RWPE2 (cell line): Measurements from ENCODE around the gene RPN2.
"Not testable (repeated sequence)": the region's sequence is repeated elsewhere in the genome, so short reads cannot be mapped to it uniquely, and the experiment has no call there.

Experiments
- ATAC-seq: fragments of 200-7000 bp; cut with Tn5 transposase; 3 replicates; pipeline ENCODE4 v1.9.1; 2021; ENCODE audit warnings: low read depth
- DNase-seq: peaks from one replicate; pipeline ENCODE4 v3.0.0-alpha.2; 2020; ENCODE audit warnings: low spot score
- H3K27ac ChIP-seq: fragments of 450-650 bp; 2 replicates; pipeline ENCODE4 v1.5.1; 2017; ENCODE audit warnings: mild to moderate bottlenecking; ENCODE audit not compliant: poor library complexity, severe bottlenecking
- H3K27me3 ChIP-seq: fragments of 250-450 bp; sonication (Bioruptor Pico); 2 replicates; pipeline ENCODE4 v1.5.1; 2021; ENCODE audit warnings: mild to moderate bottlenecking, moderate library complexity; ENCODE audit not compliant: insufficient read depth, poor library complexity, severe bottlenecking
- H3K36me3 ChIP-seq: fragments of 250-450 bp; sonication (Bioruptor Pico); 2 replicates; pipeline ENCODE4 v1.5.1; 2020; ENCODE audit warnings: low read depth, mild to moderate bottlenecking, moderate library complexity
- H3K4me1 ChIP-seq: fragments of 250-450 bp; sonication (Bioruptor Pico); 2 replicates; pipeline ENCODE4 v1.5.1; 2021; ENCODE audit warnings: mild to moderate bottlenecking, moderate library complexity; ENCODE audit not compliant: insufficient read depth, poor library complexity, severe bottlenecking
- H3K4me3 ChIP-seq: fragments of 250-450 bp; sonication (Bioruptor Pico); 2 replicates; pipeline ENCODE4 v1.5.1; 2021; ENCODE audit warnings: mild to moderate bottlenecking, moderate library complexity; ENCODE audit not compliant: severe bottlenecking
- H3K9me3 ChIP-seq: fragments of 250-450 bp; sonication (Bioruptor Pico); 2 replicates; pipeline ENCODE4 v1.5.1; 2021; ENCODE audit warnings: mild to moderate bottlenecking, moderate library complexity; ENCODE audit not compliant: severe bottlenecking
- TF ChIP-seq, protein P1 (sequence below): fragments of 450-650 bp; IDR thresholded peaks from one replicate; pipeline ENCODE4 v1.5.1; 2017; ENCODE audit warnings: mild to moderate bottlenecking, moderate library complexity; ENCODE audit not compliant: poor library complexity, severe bottlenecking

RPN2 gene

DNA sequence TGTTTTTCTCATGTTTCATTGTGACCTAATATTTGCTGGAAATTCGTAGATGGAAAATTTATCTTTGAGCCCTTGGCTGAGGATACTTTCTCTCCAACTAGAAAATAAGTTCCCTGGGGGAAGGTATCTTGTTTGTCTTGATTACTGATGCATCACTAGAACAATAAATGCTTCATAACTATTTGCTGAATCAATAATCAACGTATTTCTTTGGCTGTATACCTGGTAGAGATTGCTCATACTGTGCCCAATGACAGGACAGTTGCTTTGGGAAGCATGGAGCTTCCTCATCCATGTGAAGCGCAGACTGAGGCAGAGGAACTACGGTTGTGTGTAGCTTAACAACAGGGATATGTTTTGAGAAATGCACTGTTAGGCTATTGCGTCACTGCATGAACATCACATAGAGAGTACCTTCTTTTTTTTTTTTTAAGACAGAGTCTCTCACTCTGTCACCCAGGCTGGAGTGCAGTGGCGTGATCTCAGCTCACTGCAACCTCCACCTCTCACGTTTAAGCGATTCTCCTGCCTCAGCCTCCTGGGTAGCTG, 34.2 kb upstream of the RPN2 start:
- H3K9me3 ChIP-seq: no peaks in the 10 kb centered on the region
- no peak for DNase-seq
- no peak overlapping the region for H3K27ac ChIP-seq
- H3K4me1 ChIP-seq: no peaks in the 10 kb centered on the region
- ATAC-seq: peak; percentile 10; the same call in 1 of the 3 replicates
- H3K27me3 ChIP-seq: no peaks in the 10 kb centered on the region
- TF ChIP-seq, protein P1, sequence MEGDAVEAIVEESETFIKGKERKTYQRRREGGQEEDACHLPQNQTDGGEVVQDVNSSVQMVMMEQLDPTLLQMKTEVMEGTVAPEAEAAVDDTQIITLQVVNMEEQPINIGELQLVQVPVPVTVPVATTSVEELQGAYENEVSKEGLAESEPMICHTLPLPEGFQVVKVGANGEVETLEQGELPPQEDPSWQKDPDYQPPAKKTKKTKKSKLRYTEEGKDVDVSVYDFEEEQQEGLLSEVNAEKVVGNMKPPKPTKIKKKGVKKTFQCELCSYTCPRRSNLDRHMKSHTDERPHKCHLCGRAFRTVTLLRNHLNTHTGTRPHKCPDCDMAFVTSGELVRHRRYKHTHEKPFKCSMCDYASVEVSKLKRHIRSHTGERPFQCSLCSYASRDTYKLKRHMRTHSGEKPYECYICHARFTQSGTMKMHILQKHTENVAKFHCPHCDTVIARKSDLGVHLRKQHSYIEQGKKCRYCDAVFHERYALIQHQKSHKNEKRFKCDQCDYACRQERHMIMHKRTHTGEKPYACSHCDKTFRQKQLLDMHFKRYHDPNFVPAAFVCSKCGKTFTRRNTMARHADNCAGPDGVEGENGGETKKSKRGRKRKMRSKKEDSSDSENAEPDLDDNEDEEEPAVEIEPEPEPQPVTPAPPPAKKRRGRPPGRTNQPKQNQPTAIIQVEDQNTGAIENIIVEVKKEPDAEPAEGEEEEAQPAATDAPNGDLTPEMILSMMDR: no peak
- no peak overlapping the region for H3K4me3 ChIP-seq
- no peaks in the 10 kb centered on the region for H3K36me3 ChIP-seq

DNA sequence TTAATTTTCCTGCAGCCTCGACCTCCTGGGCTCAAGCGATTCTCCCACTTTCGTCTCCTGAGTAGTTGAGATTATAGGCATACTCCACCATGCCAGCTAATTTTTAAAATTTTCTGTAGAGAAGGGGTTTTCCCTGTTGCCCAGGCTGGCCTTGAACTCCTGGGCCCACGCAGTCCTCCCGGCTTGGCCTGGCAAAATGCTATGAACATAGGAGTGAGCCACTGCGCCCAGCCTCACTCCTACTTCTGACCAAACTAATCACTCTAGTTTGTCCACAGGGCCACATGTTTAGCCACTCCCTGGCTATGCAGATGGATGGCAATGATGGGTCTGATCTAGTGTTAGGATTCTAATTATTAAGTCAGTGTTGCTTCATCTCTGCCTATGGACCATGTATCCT, 31.9 kb upstream of the RPN2 start:
- Histone ChIP-seq H3K4me3 (no peak overlapping the region), H3K27me3 (no peaks in the 10 kb centered on the region), H3K27ac (no peak overlapping the region), H3K4me1 (no peaks in the 10 kb centered on the region), H3K36me3 (no peaks in the 10 kb centered on the region), H3K9me3 (no peaks in the 10 kb centered on the region)
- ATAC-seq (no peak), DNase-seq (no peak)
- TF ChIP-seq, protein P1: no peak

DNA sequence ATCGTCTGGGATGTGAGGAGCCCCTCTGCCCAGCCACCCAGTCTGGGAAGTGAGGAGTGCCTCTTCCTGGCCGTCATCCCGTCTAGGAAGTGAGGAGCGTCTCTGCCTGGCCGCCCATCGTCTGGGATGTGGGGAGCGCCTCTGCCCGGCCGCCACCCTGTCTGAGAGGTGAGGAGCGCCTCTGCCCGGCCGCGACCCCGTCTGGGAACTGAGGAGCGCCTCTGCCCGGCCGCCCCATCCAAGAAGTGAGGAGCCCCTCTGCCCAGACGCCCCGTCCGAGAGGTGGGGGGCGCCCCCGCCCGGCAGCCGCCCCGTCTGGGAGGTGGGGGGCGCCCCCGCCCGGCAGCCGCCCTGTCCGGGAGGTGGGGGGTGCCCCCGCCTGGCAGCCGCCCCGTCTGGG, 28.3 kb upstream of the RPN2 start:
- DNase-seq, ATAC-seq: not testable (repeated sequence)

DNA sequence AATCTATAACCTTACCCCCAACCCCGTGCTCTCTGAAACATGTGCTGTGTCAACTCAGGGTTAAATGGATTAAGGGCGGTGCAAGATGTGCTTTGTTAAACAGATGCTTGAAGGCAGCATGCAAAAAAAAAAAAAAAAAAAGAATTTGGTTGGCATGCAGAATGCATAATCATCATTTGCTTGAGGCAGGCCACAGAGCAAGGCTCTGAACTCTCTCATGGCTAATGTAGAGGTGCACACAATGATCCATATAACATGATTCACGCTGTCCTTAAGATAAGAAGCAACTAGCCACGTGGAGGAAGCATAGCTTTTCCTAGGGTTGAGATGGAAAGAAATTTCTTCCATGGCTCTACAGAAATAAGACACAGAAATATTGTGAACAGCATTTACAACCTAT, 27.6 kb upstream of the RPN2 start:
- no peak for DNase-seq

More for the DNA sequence above, 28.3 kb upstream of the RPN2 start:
- not testable (repeated sequence) for H3K27ac ChIP-seq, H3K36me3 ChIP-seq, H3K4me3 ChIP-seq, H3K27me3 ChIP-seq, H3K4me1 ChIP-seq, H3K9me3 ChIP-seq

DNA sequence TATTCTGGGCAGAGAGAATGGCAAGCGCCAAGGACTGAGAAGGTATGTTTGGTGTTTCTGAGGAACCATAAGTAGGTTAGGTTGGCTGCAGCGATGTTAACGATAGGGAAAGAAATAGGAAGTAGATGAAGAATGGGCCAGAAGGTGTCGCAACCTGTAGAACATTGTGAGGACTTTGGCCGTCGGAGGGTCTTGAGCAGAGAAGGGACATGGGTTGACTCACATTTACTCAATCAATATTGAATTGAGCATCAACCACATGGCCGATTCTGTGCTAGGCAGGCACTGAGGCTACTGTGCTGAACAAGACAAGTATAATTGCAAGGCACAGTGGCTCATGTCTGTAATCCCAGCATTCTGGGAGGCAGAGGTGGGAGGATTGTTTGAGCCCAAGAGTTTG, 26.8 kb upstream of the RPN2 start:
- H3K4me1 ChIP-seq: no peaks in the 10 kb centered on the region
- H3K27me3 ChIP-seq: no peaks in the 10 kb centered on the region
- no peak overlapping the region for H3K4me3 ChIP-seq
- no peaks in the 10 kb centered on the region for H3K36me3 ChIP-seq
- ATAC-seq (no peak), DNase-seq (no peak)
- no peaks in the 10 kb centered on the region for H3K9me3 ChIP-seq
- TF ChIP-seq, protein P1: no peak
- no peak overlapping the region for H3K27ac ChIP-seq

More for the DNA sequence above, 27.6 kb upstream of the RPN2 start:
- no peaks in the 10 kb centered on the region for H3K27me3 ChIP-seq
- no peaks in the 10 kb centered on the region for H3K9me3 ChIP-seq
- no peaks in the 10 kb centered on the region for H3K4me1 ChIP-seq
- H3K36me3 ChIP-seq: no peaks in the 10 kb centered on the region
- no peak overlapping the region for H3K27ac ChIP-seq
- ATAC-seq: no peak
- H3K4me3 ChIP-seq: no peak overlapping the region
- TF ChIP-seq, protein P1: no peak
